Measurements from ENCODE around the gene IGFBP1.

Gene IGFBP1

GRCh38 chr7:45909561-45909960, 21.3 kb downstream of the IGFBP1 start:
- DNase-seq, result no peak

- no peak for DNase-seq
Observed at GRCh38 chr7:45910855-45911254, 22.6 kb downstream of the IGFBP1 start.

- DNase-seq, result no peak
Observed at GRCh38 chr7:45911311-45911710, 23.0 kb downstream of the IGFBP1 start.

GRCh38 chr7:45912972-45913371, 24.7 kb downstream of the IGFBP1 start:
- no peak for DNase-seq

- DNase-seq, result no peak
Observed at GRCh38 chr7:45914911-45915310, 26.6 kb downstream of the IGFBP1 start.

GRCh38 chr7:45915606-45916005, 27.3 kb downstream of the IGFBP1 start:
- no peak for DNase-seq

GRCh38 chr7:45917064-45917463, 28.8 kb downstream of the IGFBP1 start:
- DNase-seq, result no peak

GRCh38 chr7:45917658-45918057, 29.4 kb downstream of the IGFBP1 start:
- no peak for DNase-seq

- no peak for DNase-seq
Observed at GRCh38 chr7:45918556-45918955, 30.3 kb downstream of the IGFBP1 start.

GRCh38 chr7:45919231-45919784, 31.0 kb downstream of the IGFBP1 start:
- no peak for DNase-seq

- no peak for DNase-seq
Observed at GRCh38 chr7:45919993-45920459, 31.7 kb downstream of the IGFBP1 start.

GRCh38 chr7:45920502-45921380, 32.5 kb downstream of the IGFBP1 start, which contains the start of gene IGFBP3:
Gene IGFBP3 (minus strand): TSS chr7:45921272. CDS start chr7:45921140, 132 bp downstream.
- no peak for DNase-seq

- no peak for DNase-seq
Observed at GRCh38 chr7:45921381-45921698, 33.1 kb downstream of the IGFBP1 start.

GRCh38 chr7:45921699-45922519, 33.6 kb downstream of the IGFBP1 start:
- no peak for DNase-seq

- no peak for DNase-seq
Observed at GRCh38 chr7:45922810-45923209, 34.5 kb downstream of the IGFBP1 start.

GRCh38 chr7:45923290-45923689, 35.0 kb downstream of the IGFBP1 start:
- no peak for DNase-seq

- DNase-seq, result no peak
Observed at GRCh38 chr7:45923818-45924217, 35.5 kb downstream of the IGFBP1 start.

- DNase-seq, result no peak
Observed at GRCh38 chr7:45924283-45924682, 36.0 kb downstream of the IGFBP1 start.

- DNase-seq, result no peak
Observed at GRCh38 chr7:45927721-45928120, 39.4 kb downstream of the IGFBP1 start.

GRCh38 chr7:45930967-45931366, 42.7 kb downstream of the IGFBP1 start:
- DNase-seq, result no peak

- DNase-seq, result no peak
Observed at GRCh38 chr7:45937301-45937700, 49.0 kb downstream of the IGFBP1 start.

- DNase-seq, result no peak
Observed at GRCh38 chr7:45937862-45938261, 49.6 kb downstream of the IGFBP1 start.

GRCh38 chr7:45938626-45939302, 50.5 kb downstream of the IGFBP1 start:
- DNase-seq, result no peak
